CD4-positive, alpha-beta T cell treated with Interleukin-21 for 1 hour (primary cell): ENCODE results near the gene PCDHGC5.

Source experiments
- DNase-seq: peaks from one replicate; pipeline ENCODE4 v3.0.0-alpha.2; 2020

PCDHGC5 gene

GRCh38 chr5:141513627-141514329 is 24.9 kb downstream of the PCDHGC5 start:
- DNase-seq, result peak; percentile 35

- no peak for DNase-seq
Observed at GRCh38 chr5:141514330-141515133, 25.7 kb downstream of the PCDHGC5 start.

- no peak for DNase-seq
Observed at GRCh38 chr5:141515141-141515540, 26.3 kb downstream of the PCDHGC5 start.

GRCh38 chr5:141515946-141516671 is 27.2 kb downstream of the PCDHGC5 start:
- no peak for DNase-seq

GRCh38 chr5:141516672-141517025 is 27.8 kb downstream of the PCDHGC5 start:
- DNase-seq, result no peak

- DNase-seq, result no peak
Observed at GRCh38 chr5:141517312-141517711, 28.4 kb downstream of the PCDHGC5 start.

GRCh38 chr5:141517880-141518617 is 29.2 kb downstream of the PCDHGC5 start:
- DNase-seq, result no peak

GRCh38 chr5:141518618-141519015 is 29.7 kb downstream of the PCDHGC5 start:
- DNase-seq, result no peak

- no peak for DNase-seq
Observed at GRCh38 chr5:141519605-141520565, 31.0 kb downstream of the PCDHGC5 start.

GRCh38 chr5:141521244-141521781 is 32.4 kb downstream of the PCDHGC5 start:
- no peak for DNase-seq

- no peak for DNase-seq
Observed at GRCh38 chr5:141522301-141522700, 33.4 kb downstream of the PCDHGC5 start.

- DNase-seq, result no peak
Observed at GRCh38 chr5:141523991-141524390, 35.1 kb downstream of the PCDHGC5 start.

- DNase-seq, result peak; percentile 57
Observed at GRCh38 chr5:141524604-141525597, 36.0 kb downstream of the PCDHGC5 start.

- DNase-seq, result no peak
Observed at GRCh38 chr5:141525653-141526052, 36.8 kb downstream of the PCDHGC5 start.

GRCh38 chr5:141527426-141527825 is 38.5 kb downstream of the PCDHGC5 start:
- DNase-seq, result no peak

- no peak for DNase-seq
Observed at GRCh38 chr5:141528291-141528984, 39.6 kb downstream of the PCDHGC5 start.

GRCh38 chr5:141529002-141529401 is 40.1 kb downstream of the PCDHGC5 start:
- DNase-seq, result no peak

GRCh38 chr5:141529873-141530272 is 41.0 kb downstream of the PCDHGC5 start:
- no peak for DNase-seq

- no peak for DNase-seq
Observed at GRCh38 chr5:141532726-141533125, 43.8 kb downstream of the PCDHGC5 start.

- DNase-seq, result no peak
Observed at GRCh38 chr5:141533897-141534296, 45.0 kb downstream of the PCDHGC5 start.
